ENCODE measurements around the gene DDX1. TPM values are rescaled to one million over a fixed set of nuclear protein-coding genes. Genes with fewer than 3 reads are reported as not detected.

The DDX1 gene
- total RNA-seq, 1 experiment from 2014 or later = 115 TPM

GRCh38 chr2:15616850-15617777, 25.4 kb downstream of the DDX1 start (continued):
- no peak for TF ChIP-seq SMAD3 (CRISPR knock-in tag; IDR thresholded peaks at IDR 0.05; ENCODE audit: borderline replicate concordance)
- no peak for TF ChIP-seq MYBL2 (CRISPR knock-in tag; IDR thresholded peaks at IDR 0.05)

DNA sequence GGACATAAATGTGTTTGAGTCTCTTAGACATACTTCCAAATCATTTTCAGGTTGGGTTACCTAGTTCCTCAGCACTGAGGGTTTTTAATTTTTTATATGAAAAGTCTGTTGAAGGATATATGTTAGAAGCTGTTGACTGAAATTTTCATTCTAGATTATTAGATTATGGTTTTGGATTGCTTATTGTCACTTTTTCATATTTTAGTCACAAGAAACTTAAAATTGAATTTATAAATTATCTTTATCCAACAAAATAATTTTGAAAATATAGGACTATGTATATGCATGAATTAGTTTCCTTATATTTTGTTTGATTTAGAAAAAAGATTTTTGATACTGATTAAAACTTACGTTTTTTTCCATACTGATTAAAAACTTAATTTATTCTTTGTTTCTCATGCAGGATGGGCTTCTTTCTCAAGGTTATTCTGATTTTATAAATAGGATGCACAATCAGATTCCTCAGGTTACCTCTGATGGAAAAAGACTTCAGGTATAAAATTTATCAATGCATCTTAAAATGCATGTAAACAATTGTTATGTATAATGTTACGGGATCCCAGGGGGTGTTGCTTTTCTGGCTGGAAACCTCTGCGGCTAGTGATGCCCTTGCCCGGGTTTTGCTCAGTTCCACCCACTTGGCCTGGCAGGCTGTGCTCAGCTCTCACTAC, 26.2 kb downstream of the DDX1 start:
- CTCF ChIA-PET = no interaction called here
- POLR2A ChIA-PET = no interaction called here
- ATAC-seq (no peak), DNase-seq (ENCODE audit: low spot score) (no peak)
- H3K4me3 Mint-ChIP-seq = no peak overlapping the region
- no peaks in the 10 kb centered on the region for H3K27me3 Mint-ChIP-seq (ENCODE audit: low read depth)
- H3K36me3 Mint-ChIP-seq = peaks cover 60% of the 10 kb centered on the region
- no peak overlapping the region for H3K27ac Mint-ChIP-seq
- H3K4me1 Mint-ChIP-seq = no peaks in the 10 kb centered on the region
- H3K9me3 Mint-ChIP-seq = 0 out of 2 replicates have a peak, but pooled peaks cover 3% of the 10 kb centered on the region
- TF ChIP-seq, protein P1, sequence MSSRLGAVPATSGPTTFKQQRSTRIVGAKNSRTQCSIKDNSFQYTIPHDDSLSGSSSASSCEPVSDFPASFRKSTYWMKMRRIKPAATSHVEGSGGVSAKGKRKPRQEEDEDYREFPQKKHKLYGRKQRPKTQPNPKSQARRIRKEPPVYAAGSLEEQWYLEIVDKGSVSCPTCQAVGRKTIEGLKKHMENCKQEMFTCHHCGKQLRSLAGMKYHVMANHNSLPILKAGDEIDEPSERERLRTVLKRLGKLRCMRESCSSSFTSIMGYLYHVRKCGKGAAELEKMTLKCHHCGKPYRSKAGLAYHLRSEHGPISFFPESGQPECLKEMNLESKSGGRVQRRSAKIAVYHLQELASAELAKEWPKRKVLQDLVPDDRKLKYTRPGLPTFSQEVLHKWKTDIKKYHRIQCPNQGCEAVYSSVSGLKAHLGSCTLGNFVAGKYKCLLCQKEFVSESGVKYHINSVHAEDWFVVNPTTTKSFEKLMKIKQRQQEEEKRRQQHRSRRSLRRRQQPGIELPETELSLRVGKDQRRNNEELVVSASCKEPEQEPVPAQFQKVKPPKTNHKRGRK (CRISPR knock-in tag; IDR thresholded peaks at IDR 0.05; ENCODE audit: borderline replicate concordance) = no peak
- TF ChIP-seq CREB1 (CRISPR knock-in tag; IDR thresholded peaks at IDR 0.05) (no peak), ZNF671 (CRISPR knock-in tag; IDR thresholded peaks at IDR 0.05) (no peak), ERG (CRISPR knock-in tag; IDR thresholded peaks at IDR 0.05) (no peak), FOXP1 (CRISPR knock-in tag; IDR thresholded peaks at IDR 0.05; ENCODE audit: borderline replicate concordance) (no peak), ZNF396 (CRISPR knock-in tag; IDR thresholded peaks at IDR 0.05; ENCODE audit: borderline replicate concordance) (no peak), ATF1 (CRISPR knock-in tag; IDR thresholded peaks at IDR 0.05) (no peak), KAT7 (CRISPR knock-in tag; IDR thresholded peaks at IDR 0.05; ENCODE audit: borderline replicate concordance) (no peak), ZNF232 (CRISPR knock-in tag; IDR thresholded peaks at IDR 0.05) (no peak), ZNF317 (CRISPR knock-in tag; IDR thresholded peaks at IDR 0.05; ENCODE audit: borderline replicate concordance, low read depth) (no peak), SOX15 (CRISPR knock-in tag; IDR thresholded peaks at IDR 0.05) (no peak), HMGA2 (CRISPR knock-in tag; IDR thresholded peaks at IDR 0.05) (no peak), GTF2I (CRISPR knock-in tag; conservative IDR thresholded peaks at IDR 0.05) (no peak), MXD4 (CRISPR knock-in tag; IDR thresholded peaks at IDR 0.05; ENCODE audit: borderline replicate concordance) (no peak)
- TF ChIP-seq, protein P2, sequence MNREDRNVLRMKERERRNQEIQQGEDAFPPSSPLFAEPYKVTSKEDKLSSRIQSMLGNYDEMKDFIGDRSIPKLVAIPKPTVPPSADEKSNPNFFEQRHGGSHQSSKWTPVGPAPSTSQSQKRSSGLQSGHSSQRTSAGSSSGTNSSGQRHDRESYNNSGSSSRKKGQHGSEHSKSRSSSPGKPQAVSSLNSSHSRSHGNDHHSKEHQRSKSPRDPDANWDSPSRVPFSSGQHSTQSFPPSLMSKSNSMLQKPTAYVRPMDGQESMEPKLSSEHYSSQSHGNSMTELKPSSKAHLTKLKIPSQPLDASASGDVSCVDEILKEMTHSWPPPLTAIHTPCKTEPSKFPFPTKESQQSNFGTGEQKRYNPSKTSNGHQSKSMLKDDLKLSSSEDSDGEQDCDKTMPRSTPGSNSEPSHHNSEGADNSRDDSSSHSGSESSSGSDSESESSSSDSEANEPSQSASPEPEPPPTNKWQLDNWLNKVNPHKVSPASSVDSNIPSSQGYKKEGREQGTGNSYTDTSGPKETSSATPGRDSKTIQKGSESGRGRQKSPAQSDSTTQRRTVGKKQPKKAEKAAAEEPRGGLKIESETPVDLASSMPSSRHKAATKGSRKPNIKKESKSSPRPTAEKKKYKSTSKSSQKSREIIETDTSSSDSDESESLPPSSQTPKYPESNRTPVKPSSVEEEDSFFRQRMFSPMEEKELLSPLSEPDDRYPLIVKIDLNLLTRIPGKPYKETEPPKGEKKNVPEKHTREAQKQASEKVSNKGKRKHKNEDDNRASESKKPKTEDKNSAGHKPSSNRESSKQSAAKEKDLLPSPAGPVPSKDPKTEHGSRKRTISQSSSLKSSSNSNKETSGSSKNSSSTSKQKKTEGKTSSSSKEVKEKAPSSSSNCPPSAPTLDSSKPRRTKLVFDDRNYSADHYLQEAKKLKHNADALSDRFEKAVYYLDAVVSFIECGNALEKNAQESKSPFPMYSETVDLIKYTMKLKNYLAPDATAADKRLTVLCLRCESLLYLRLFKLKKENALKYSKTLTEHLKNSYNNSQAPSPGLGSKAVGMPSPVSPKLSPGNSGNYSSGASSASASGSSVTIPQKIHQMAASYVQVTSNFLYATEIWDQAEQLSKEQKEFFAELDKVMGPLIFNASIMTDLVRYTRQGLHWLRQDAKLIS (CRISPR knock-in tag; IDR thresholded peaks at IDR 0.05; ENCODE audit: borderline replicate concordance) = no peak
- TF ChIP-seq, protein P3, sequence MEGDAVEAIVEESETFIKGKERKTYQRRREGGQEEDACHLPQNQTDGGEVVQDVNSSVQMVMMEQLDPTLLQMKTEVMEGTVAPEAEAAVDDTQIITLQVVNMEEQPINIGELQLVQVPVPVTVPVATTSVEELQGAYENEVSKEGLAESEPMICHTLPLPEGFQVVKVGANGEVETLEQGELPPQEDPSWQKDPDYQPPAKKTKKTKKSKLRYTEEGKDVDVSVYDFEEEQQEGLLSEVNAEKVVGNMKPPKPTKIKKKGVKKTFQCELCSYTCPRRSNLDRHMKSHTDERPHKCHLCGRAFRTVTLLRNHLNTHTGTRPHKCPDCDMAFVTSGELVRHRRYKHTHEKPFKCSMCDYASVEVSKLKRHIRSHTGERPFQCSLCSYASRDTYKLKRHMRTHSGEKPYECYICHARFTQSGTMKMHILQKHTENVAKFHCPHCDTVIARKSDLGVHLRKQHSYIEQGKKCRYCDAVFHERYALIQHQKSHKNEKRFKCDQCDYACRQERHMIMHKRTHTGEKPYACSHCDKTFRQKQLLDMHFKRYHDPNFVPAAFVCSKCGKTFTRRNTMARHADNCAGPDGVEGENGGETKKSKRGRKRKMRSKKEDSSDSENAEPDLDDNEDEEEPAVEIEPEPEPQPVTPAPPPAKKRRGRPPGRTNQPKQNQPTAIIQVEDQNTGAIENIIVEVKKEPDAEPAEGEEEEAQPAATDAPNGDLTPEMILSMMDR (IDR thresholded peaks at IDR 0.05) = no peak
- TF ChIP-seq, protein P4, sequence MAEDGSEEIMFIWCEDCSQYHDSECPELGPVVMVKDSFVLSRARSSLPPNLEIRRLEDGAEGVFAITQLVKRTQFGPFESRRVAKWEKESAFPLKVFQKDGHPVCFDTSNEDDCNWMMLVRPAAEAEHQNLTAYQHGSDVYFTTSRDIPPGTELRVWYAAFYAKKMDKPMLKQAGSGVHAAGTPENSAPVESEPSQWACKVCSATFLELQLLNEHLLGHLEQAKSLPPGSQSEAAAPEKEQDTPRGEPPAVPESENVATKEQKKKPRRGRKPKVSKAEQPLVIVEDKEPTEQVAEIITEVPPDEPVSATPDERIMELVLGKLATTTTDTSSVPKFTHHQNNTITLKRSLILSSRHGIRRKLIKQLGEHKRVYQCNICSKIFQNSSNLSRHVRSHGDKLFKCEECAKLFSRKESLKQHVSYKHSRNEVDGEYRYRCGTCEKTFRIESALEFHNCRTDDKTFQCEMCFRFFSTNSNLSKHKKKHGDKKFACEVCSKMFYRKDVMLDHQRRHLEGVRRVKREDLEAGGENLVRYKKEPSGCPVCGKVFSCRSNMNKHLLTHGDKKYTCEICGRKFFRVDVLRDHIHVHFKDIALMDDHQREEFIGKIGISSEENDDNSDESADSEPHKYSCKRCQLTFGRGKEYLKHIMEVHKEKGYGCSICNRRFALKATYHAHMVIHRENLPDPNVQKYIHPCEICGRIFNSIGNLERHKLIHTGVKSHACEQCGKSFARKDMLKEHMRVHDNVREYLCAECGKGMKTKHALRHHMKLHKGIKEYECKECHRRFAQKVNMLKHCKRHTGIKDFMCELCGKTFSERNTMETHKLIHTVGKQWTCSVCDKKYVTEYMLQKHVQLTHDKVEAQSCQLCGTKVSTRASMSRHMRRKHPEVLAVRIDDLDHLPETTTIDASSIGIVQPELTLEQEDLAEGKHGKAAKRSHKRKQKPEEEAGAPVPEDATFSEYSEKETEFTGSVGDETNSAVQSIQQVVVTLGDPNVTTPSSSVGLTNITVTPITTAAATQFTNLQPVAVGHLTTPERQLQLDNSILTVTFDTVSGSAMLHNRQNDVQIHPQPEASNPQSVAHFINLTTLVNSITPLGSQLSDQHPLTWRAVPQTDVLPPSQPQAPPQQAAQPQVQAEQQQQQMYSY (CRISPR knock-in tag; IDR thresholded peaks at IDR 0.05) = no peak

Measured in WTC11 (cell line).